Measurements from ENCODE around the gene MAP2K2. TPM values are rescaled to one million over a fixed set of nuclear protein-coding genes. Genes with fewer than 3 reads are reported as not detected.
"Not testable (repeated sequence)": the region's sequence is repeated elsewhere in the genome, so short reads cannot be mapped to it uniquely, and the experiment has no call there.

MAP2K2 gene
- total RNA-seq = 108 and 113 TPM in 2 replicates

- DNase-seq (ENCODE audit: low read depth in 2 of 2) = peak; percentile 93 to 95
Observed at GRCh38 chr19:4123615-4124568, at the start of gene MAP2K2. TSS of gene MAP2K2 (minus strand) at chr19:4124122. CDS start at chr19:4123875, 247 bp downstream.

- DNase-seq (ENCODE audit: low read depth in 2 of 2) = peak; percentile 51 to 62
Observed at GRCh38 chr19:4172861-4173473, 49.0 kb upstream of the MAP2K2 start.

GRCh38 chr19:4171676-4172075 is 47.8 kb upstream of the MAP2K2 start:
- no peak for DNase-seq (ENCODE audit: low read depth in 2 of 2)

GRCh38 chr19:4164262-4164661 is 40.3 kb upstream of the MAP2K2 start:
- DNase-seq (ENCODE audit: low read depth in 2 of 2) = no peak

GRCh38 chr19:4161415-4162077 is 37.6 kb upstream of the MAP2K2 start:
- DNase-seq (ENCODE audit: low read depth in 2 of 2) = no peak

GRCh38 chr19:4157971-4158370 is 34.0 kb upstream of the MAP2K2 start:
- DNase-seq (ENCODE audit: low read depth in 2 of 2) = not testable (repeated sequence)

GRCh38 chr19:4157164-4157563 is 33.2 kb upstream of the MAP2K2 start:
- DNase-seq (ENCODE audit: low read depth in 2 of 2) = no peak

GRCh38 chr19:4154571-4155312 is 30.8 kb upstream of the MAP2K2 start:
- DNase-seq (ENCODE audit: low read depth in 2 of 2) = no peak

- DNase-seq (ENCODE audit: low read depth in 2 of 2) = no peak
Observed at GRCh38 chr19:4152241-4152998, 28.5 kb upstream of the MAP2K2 start.

GRCh38 chr19:4151623-4152022 is 27.7 kb upstream of the MAP2K2 start:
- DNase-seq (ENCODE audit: low read depth in 2 of 2) = no peak

GRCh38 chr19:4149518-4150288 is 25.8 kb upstream of the MAP2K2 start:
- peak in 1 of 2 donors; percentile 16 for DNase-seq (ENCODE audit: low read depth in 2 of 2)

- DNase-seq (ENCODE audit: low read depth in 2 of 2) = peak in 1 of 2 donors; percentile 21
Observed at GRCh38 chr19:4144666-4145249, 20.8 kb upstream of the MAP2K2 start.

- not testable (repeated sequence) for DNase-seq (ENCODE audit: low read depth in 2 of 2)
Observed at GRCh38 chr19:4142916-4143315, 19.0 kb upstream of the MAP2K2 start.

- DNase-seq (ENCODE audit: low read depth in 2 of 2) = peak; percentile 72 to 77
Observed at GRCh38 chr19:4140237-4140711, 16.4 kb upstream of the MAP2K2 start.

GRCh38 chr19:4139614-4140236 is 15.8 kb upstream of the MAP2K2 start:
- DNase-seq (ENCODE audit: low read depth in 2 of 2) = peak; percentile 58 to 60

- DNase-seq (ENCODE audit: low read depth in 2 of 2) = no peak
Observed at GRCh38 chr19:4138445-4138844, 14.5 kb upstream of the MAP2K2 start.

GRCh38 chr19:4136680-4137088 is 12.8 kb upstream of the MAP2K2 start:
- DNase-seq (ENCODE audit: low read depth in 2 of 2) = no peak

GRCh38 chr19:4135386-4135785 is 11.5 kb upstream of the MAP2K2 start:
- DNase-seq (ENCODE audit: low read depth in 2 of 2) = not testable (repeated sequence)

GRCh38 chr19:4134351-4134750 is 10.4 kb upstream of the MAP2K2 start:
- no peak for DNase-seq (ENCODE audit: low read depth in 2 of 2)
